GM23248 (cell line): ENCODE measurements around the gene MAN1B1.

Experiments
- EZH2 ChIP-seq: fragments of 200-600 bp; sonication (generic); IDR thresholded peaks from 2 replicates; pipeline ENCODE4 v1.6.1; 2018; ENCODE audit warnings: antibody characterized with exemption, mild to moderate bottlenecking; ENCODE audit not compliant: insufficient read depth, poor library complexity, severe bottlenecking
- EZH2phosphoT487 ChIP-seq: fragments of 200-600 bp; sonication (generic); IDR thresholded peaks from 2 replicates; pipeline ENCODE4 v1.6.1; 2018; ENCODE audit warnings: antibody characterized with exemption, moderate library complexity, mild to moderate bottlenecking, low read depth; ENCODE audit not compliant: insufficient read depth

GRCh38 chr9:137051145-137051724 is 35.5 kb upstream of the MAN1B1 start:
- no peak for TF ChIP-seq EZH2
- no peak for TF ChIP-seq EZH2phosphoT487
